WTC11 (cell line): ENCODE results near the gene ADGRG3. TPM values are rescaled to one million over a fixed set of nuclear protein-coding genes. Genes with fewer than 3 reads are reported as not detected.

Source experiments
- ATF1 ChIP-seq: sonication (generic); formaldehyde crosslinking; IDR thresholded peaks from 2 replicates; pipeline ENCODE4 v1.8.1; 2023; ENCODE audit warnings: mild to moderate bottlenecking, moderate library complexity, missing genetic modification reagents
- E2F5 ChIP-seq: sonication (generic); formaldehyde crosslinking; IDR thresholded peaks from 2 replicates; pipeline ENCODE4 v1.8.1; 2022; ENCODE audit warnings: mild to moderate bottlenecking, moderate library complexity, missing genetic modification reagents
- ERG ChIP-seq: fragments of 250-450 bp; sonication (Bioruptor Pico); IDR thresholded peaks from 2 replicates; pipeline ENCODE4 v1.8.0; 2021; ENCODE audit warnings: mild to moderate bottlenecking
- HMGXB4 ChIP-seq: sonication (generic); formaldehyde crosslinking; IDR thresholded peaks from 2 replicates; pipeline ENCODE4 v1.8.1; 2023; ENCODE audit warnings: mild to moderate bottlenecking, moderate library complexity, missing genetic modification reagents
- IRF1 ChIP-seq: sonication (generic); formaldehyde crosslinking; IDR thresholded peaks from 2 replicates; pipeline ENCODE4 v1.8.0; 2023; ENCODE audit warnings: missing genetic modification reagents
- JAZF1 ChIP-seq: fragments of 250-450 bp; sonication (Bioruptor Pico); IDR thresholded peaks from 2 replicates; pipeline ENCODE4 v1.9.0; 2021; ENCODE audit warnings: moderate library complexity, mild to moderate bottlenecking, inconsistent platforms
- MAX ChIP-seq: sonication (generic); formaldehyde crosslinking; IDR thresholded peaks from 2 replicates; pipeline ENCODE4 v1.8.0; 2022; ENCODE audit warnings: mild to moderate bottlenecking, missing genetic modification reagents
- MLX ChIP-seq: sonication (generic); formaldehyde crosslinking; IDR thresholded peaks from 2 replicates; pipeline ENCODE4 v1.8.1; 2023; ENCODE audit warnings: mild to moderate bottlenecking, missing genetic modification reagents, moderate library complexity
- MXD4 ChIP-seq: fragments of 250-450 bp; sonication (Bioruptor Pico); IDR thresholded peaks from 2 replicates; pipeline ENCODE4 v1.8.0; 2021; ENCODE audit warnings: mild to moderate bottlenecking, moderate library complexity, borderline replicate concordance
- NFE2L1 ChIP-seq: sonication (generic); formaldehyde crosslinking; IDR thresholded peaks from 2 replicates; pipeline ENCODE4 v1.8.1; 2023; ENCODE audit warnings: missing genetic modification reagents
- NR3C1 ChIP-seq: sonication (generic); formaldehyde crosslinking; conservative IDR thresholded peaks from 2 replicates; pipeline ENCODE4 v1.8.1; 2023; ENCODE audit warnings: low read depth, mild to moderate bottlenecking, missing genetic modification reagents
- RELA ChIP-seq: sonication (generic); formaldehyde crosslinking; IDR thresholded peaks from 2 replicates; pipeline ENCODE4 v1.8.1; 2022; ENCODE audit warnings: missing genetic modification reagents, mild to moderate bottlenecking, borderline replicate concordance
- STAT6 ChIP-seq: sonication (generic); formaldehyde crosslinking; conservative IDR thresholded peaks from 2 replicates; pipeline ENCODE4 v1.8.1; 2023; ENCODE audit warnings: mild to moderate bottlenecking, low read depth, missing genetic modification reagents, moderate library complexity
- TEAD4 ChIP-seq: sonication (generic); formaldehyde crosslinking; IDR thresholded peaks from 2 replicates; pipeline ENCODE4 v1.8.0; 2022; ENCODE audit warnings: mild to moderate bottlenecking, missing genetic modification reagents
- ZNF416 ChIP-seq: fragments of 250-450 bp; sonication (Bioruptor Pico); IDR thresholded peaks from 2 replicates; pipeline ENCODE4 v1.9.0; 2021; ENCODE audit warnings: mild to moderate bottlenecking, inconsistent platforms
- ZNF425 ChIP-seq: fragments of 250-450 bp; sonication (Bioruptor Pico); conservative IDR thresholded peaks from 2 replicates; pipeline ENCODE4 v1.9.0; 2021; ENCODE audit warnings: mild to moderate bottlenecking
- total RNA-seq: library from RNA; stranded (reverse); gene quantifications from 3 replicates; pipeline ENCODE4 v1.2.3, GENCODE V29; 2021

ADGRG3 gene
- total RNA-seq, 1 experiment from 2014 or later, result 0.44 TPM

- TF ChIP-seq STAT6 (CRISPR knock-in tag) (no peak), ZNF416 (CRISPR knock-in tag) (no peak), JAZF1 (no peak), ERG (CRISPR knock-in tag) (no peak), RELA (CRISPR knock-in tag) (no peak), IRF1 (CRISPR knock-in tag) (no peak), E2F5 (CRISPR knock-in tag) (no peak), NFE2L1 (CRISPR knock-in tag) (no peak), HMGXB4 (CRISPR knock-in tag) (no peak), MXD4 (CRISPR knock-in tag) (no peak), TEAD4 (CRISPR knock-in tag) (no peak), MLX (CRISPR knock-in tag) (no peak), ZNF425 (CRISPR knock-in tag) (no peak), ATF1 (CRISPR knock-in tag) (no peak), NR3C1 (CRISPR knock-in tag) (no peak), MAX (CRISPR knock-in tag) (no peak)
Observed at GRCh38 chr16:57699899-57700298, 31.8 kb downstream of the ADGRG3 start (continued).
